H1 (cell line): ENCODE results near the gene TP63. TPM values are rescaled to one million over a fixed set of nuclear protein-coding genes. Genes with fewer than 3 reads are reported as not detected.

Experiments
- CTCF ChIA-PET: fragments of 300-600 bp; sonication (Branson Sonifier 250); formaldehyde crosslinking; loops from one replicate; lab custom pipeline; 2021; ENCODE audit not compliant: partially characterized antibody; lab: Charles Lee
- POLR2A ChIA-PET: fragments of 300-600 bp; sonication (Branson Sonifier 250); formaldehyde crosslinking; loops from one replicate; lab custom pipeline; 2021; ENCODE audit warnings: inconsistent platforms; ENCODE audit not compliant: partially characterized antibody; lab: Charles Lee
- DNase-seq, 2 experiments: peaks; one replicate each; pipeline versions ENCODE4 v3.0.0 to v3.0.0-alpha.2; 2010 to 2022; ENCODE audit warnings: low spot score in 2 of 2, low read depth in 1 of 2, mixed read lengths in 1 of 2
- FAIRE-seq: peaks from 2 replicates; lab custom pipeline; 2011; peaks lifted over from hg19 to GRCh38; lab: Jason Lieb, UNC
- H2AFZ ChIP-seq: 2 replicates; pipeline ENCODE4 v1.8.1; 2012; ENCODE audit warnings: low read length, inconsistent platforms
- H2AK5ac ChIP-seq: 2 replicates; pipeline ENCODE4 v1.6.1; 2013; ENCODE audit warnings: low read depth, low read length
- H2BK120ac ChIP-seq: replicated peaks from 2 replicates; pipeline ENCODE3; 2013; ENCODE audit warnings: low read depth, low read length, inconsistent platforms
- H2BK12ac ChIP-seq: 2 replicates; pipeline ENCODE4 v1.6.1; 2013; ENCODE audit warnings: low read depth, low read length
- H2BK15ac ChIP-seq: 2 replicates; pipeline ENCODE4 v1.6.1; 2013; ENCODE audit warnings: low read length
- H2BK20ac ChIP-seq: 2 replicates; pipeline ENCODE4 v1.6.1; 2013; ENCODE audit warnings: low read length
- H2BK5ac ChIP-seq: 2 replicates; pipeline ENCODE4 v1.6.1; 2013; ENCODE audit warnings: low read depth, low read length
- H3K14ac ChIP-seq: 2 replicates; pipeline ENCODE4 v1.6.1; 2013; ENCODE audit warnings: inconsistent platforms; ENCODE audit not compliant: insufficient read length
- H3K18ac ChIP-seq: 2 replicates; pipeline ENCODE4 v1.6.1; 2013; ENCODE audit warnings: low read length; ENCODE audit errors: extremely low read depth
- H3K23ac ChIP-seq: 2 replicates; pipeline ENCODE4 v1.6.1; 2013; ENCODE audit warnings: inconsistent platforms; ENCODE audit not compliant: insufficient read length
- H3K23me2 ChIP-seq: 2 replicates; pipeline ENCODE4 v1.6.1; 2013; ENCODE audit warnings: low read depth, low read length
- H3K27ac ChIP-seq: 2 replicates; pipeline ENCODE4 v1.6.1; 2011; ENCODE audit warnings: low read depth, low read length, inconsistent platforms
- H3K27me3 ChIP-seq, 4 experiments: replicated peaks in 1 of 4; 1 replicate in 1 of 4; 2 replicates in 3 of 4; pipeline versions ENCODE4 v1.6.1 to v1.8.1; 2011 to 2013; ENCODE audit warnings: low read length in 3 of 4, mild to moderate bottlenecking in 3 of 4, inconsistent platforms in 2 of 4, mixed read lengths in 2 of 4, moderate library complexity in 1 of 4; ENCODE audit not compliant: control insufficient read depth in 3 of 4, insufficient read depth in 3 of 4; ENCODE audit errors: extremely low read depth in 1 of 4
- H3K36me3 ChIP-seq, 4 experiments: 2 replicates each; pipeline versions ENCODE4 v1.6.1 to v1.8.1; 2011 to 2013; ENCODE audit warnings: mild to moderate bottlenecking in 4 of 4, low read length in 3 of 4, moderate library complexity in 2 of 4, control low read depth in 1 of 4, inconsistent platforms in 1 of 4; ENCODE audit not compliant: insufficient read depth in 4 of 4, control insufficient read depth in 2 of 4
- H3K4ac ChIP-seq: replicated peaks from 2 replicates; pipeline ENCODE3; 2013; ENCODE audit warnings: low read length, low read depth, mixed read lengths, inconsistent platforms; ENCODE audit not compliant: insufficient read length
- H3K4me1 ChIP-seq, 4 experiments: replicated peaks in 1 of 4; 1 replicate in 1 of 4; 2 replicates in 3 of 4; pipeline versions ENCODE4 v1.6.1 to v1.8.1; 2011 to 2013; ENCODE audit warnings: low read length in 3 of 4, inconsistent platforms in 2 of 4, mixed read lengths in 1 of 4; ENCODE audit not compliant: insufficient read depth in 4 of 4, control insufficient read depth in 3 of 4
- H3K4me2 ChIP-seq, 2 experiments: 2 replicates each; pipeline versions ENCODE4 v1.6.1 to v1.8.1; 2011 to 2013; ENCODE audit warnings: low read depth in 2 of 2, low read length in 2 of 2, control low read depth in 1 of 2, inconsistent platforms in 1 of 2, mild to moderate bottlenecking in 1 of 2; ENCODE audit not compliant: insufficient read depth in 1 of 2
- H3K4me3 ChIP-seq, 4 experiments: fragments of 200-600, 300-600 bp in 1 of 4; sonication (generic), shearing (Covaris generic), sonication (Bioruptor Twin) in 1 of 4; 2 replicates each; pipeline versions ENCODE4 v1.5.1 to v1.8.1; 2011 to 2016; ENCODE audit warnings: low read length in 4 of 4, low read depth in 3 of 4, control low read depth in 2 of 4, inconsistent platforms in 2 of 4, mild to moderate bottlenecking in 2 of 4, mixed read lengths in 1 of 4, moderate library complexity in 1 of 4; ENCODE audit not compliant: insufficient read depth in 2 of 4; ENCODE audit errors: extremely low read depth in 1 of 4
- H3K56ac ChIP-seq: replicated peaks from 2 replicates; pipeline ENCODE3; 2013; ENCODE audit warnings: low read depth, mild to moderate bottlenecking, mixed read lengths, low read length, inconsistent platforms; ENCODE audit not compliant: insufficient read length
- H3K79me1 ChIP-seq: 2 replicates; pipeline ENCODE4 v1.6.1; 2013; ENCODE audit warnings: low read depth, low read length, control low read depth
- H3K79me2 ChIP-seq, 2 experiments: 2 replicates each; pipeline versions ENCODE4 v1.6.1 to v1.8.1; 2012 to 2013; ENCODE audit warnings: low read length in 2 of 2, mild to moderate bottlenecking in 2 of 2, inconsistent platforms in 1 of 2; ENCODE audit not compliant: insufficient read depth in 2 of 2, control insufficient read depth in 1 of 2
- H3K9ac ChIP-seq, 4 experiments: replicated peaks in 1 of 4; 1 replicate in 1 of 4; 2 replicates in 3 of 4; pipeline versions ENCODE4 v1.6.1 to v1.8.1; 2011 to 2013; ENCODE audit warnings: low read depth in 3 of 4, low read length in 3 of 4, control low read depth in 2 of 4, mild to moderate bottlenecking in 2 of 4, moderate library complexity in 2 of 4, inconsistent platforms in 1 of 4; ENCODE audit errors: extremely low read depth in 1 of 4
- H3K9me3 ChIP-seq, 2 experiments: 2 replicates each; pipeline versions ENCODE4 v1.6.1 to v1.8.1; 2012 to 2013; ENCODE audit warnings: mild to moderate bottlenecking in 2 of 2, moderate library complexity in 2 of 2, control low read depth in 1 of 2, inconsistent platforms in 1 of 2, low read depth in 1 of 2, low read length in 1 of 2, mixed read lengths in 1 of 2; ENCODE audit not compliant: insufficient read depth in 2 of 2
- H4K20me1 ChIP-seq, 2 experiments: replicated peaks in 1 of 2; 2 replicates each; pipeline versions ENCODE3 to v1.8.1; 2011 to 2013; ENCODE audit warnings: inconsistent platforms in 2 of 2, low read length in 2 of 2, mild to moderate bottlenecking in 1 of 2; ENCODE audit not compliant: insufficient read depth in 2 of 2, control insufficient read depth in 1 of 2
- H4K5ac ChIP-seq: 2 replicates; pipeline ENCODE4 v1.6.1; 2013; ENCODE audit warnings: low read length, low read depth, mixed read lengths, inconsistent platforms; ENCODE audit not compliant: insufficient read length
- H4K8ac ChIP-seq: 2 replicates; pipeline ENCODE4 v1.8.0; 2013; ENCODE audit warnings: mild to moderate bottlenecking, moderate library complexity, low read length, inconsistent platforms; ENCODE audit not compliant: insufficient read depth; ENCODE audit errors: extremely low read depth
- H4K91ac ChIP-seq: replicated peaks from 2 replicates; pipeline ENCODE3; 2013; ENCODE audit warnings: low read length, mixed read lengths, inconsistent platforms; ENCODE audit not compliant: insufficient read length
- CBX5 ChIP-seq: fragments of 300-800, 300-1000 bp; sonication (generic); IDR thresholded peaks from 2 replicates; pipeline ENCODE4 v1.7.1; 2016; ENCODE audit warnings: antibody characterized with exemption, low read length, low read depth
- EGR1 ChIP-seq: IDR thresholded peaks from 2 replicates; pipeline ENCODE4 v1.6.1; 2011; ENCODE audit warnings: low read depth, low read length, borderline replicate concordance
- SIN3A ChIP-seq, 2 experiments: IDR thresholded peaks in 1 of 2; conservative IDR thresholded peaks in 1 of 2; 2 replicates each; pipeline ENCODE4 v1.6.1; 2011 to 2012; ENCODE audit warnings: low read length in 2 of 2, improper control_type of control experiment in 1 of 2, low read depth in 1 of 2, mild to moderate bottlenecking in 1 of 2
- SRF ChIP-seq: IDR thresholded peaks from 2 replicates; pipeline ENCODE4 v1.6.1; 2011; ENCODE audit warnings: mild to moderate bottlenecking, low read depth, low read length, moderate library complexity
- SUZ12 ChIP-seq: fragments of 200-600 bp; sonication (generic); IDR thresholded peaks from 2 replicates; pipeline ENCODE4 v1.6.1; 2012; ENCODE audit warnings: mild to moderate bottlenecking, inconsistent platforms, low read length, moderate library complexity, mixed read lengths
- TCF12 ChIP-seq: IDR thresholded peaks from 2 replicates; pipeline ENCODE4 v1.6.1; 2011; ENCODE audit warnings: low read depth, mild to moderate bottlenecking, low read length
- WGBS, 2 experiments: shearing (Covaris generic) in 1 of 2; methylation state at CpG; one replicate each; pipeline versions ENCODE4 v1.1.6 to v1.1.7; 2013 to 2015; ENCODE audit warnings: low lambda C conversion rate in 2 of 2, mixed read lengths in 2 of 2, inconsistent platforms in 1 of 2, low coverage in 1 of 2, missing lambda C conversion rate in 1 of 2; ENCODE audit not compliant: insufficient replicate concordance in 2 of 2, insufficient coverage in 1 of 2, insufficient read length in 1 of 2; ENCODE audit errors: extremely low coverage in 1 of 2, missing lambda C conversion rate in 1 of 2; 5-methylcytosine and 5-hydroxymethylcytosine counted together
- polyA plus RNA-seq, 7 experiments: library from polyadenylated mRNA; depleted of rRNA in 3 of 7; stranded (reverse) in 5 of 7; unstranded in 2 of 7; fragments of >200 nt in 5 of 7; fragments of 200-250 nt in 2 of 7; gene quantifications; 1 replicate in 5 of 7; 2 replicates in 1 of 7; 4 replicates in 1 of 7; pipeline versions ENCODE4 v1.2.1 to v1.2.3, GENCODE V29; 2011 to 2013; ENCODE audit warnings: missing spikeins in 2 of 7, mixed read lengths in 2 of 7
- total RNA-seq: library from RNA; stranded (reverse); fragmentation: NEBNext Ultra II Directional; extraction: Animal tissue kit (Norgen Biotek cat#: 25700); gene quantifications from 2 replicates; pipeline ENCODE4 v1.2.1, GENCODE V29; 2021
- TF ChIP-seq, protein P1 (sequence below): IDR thresholded peaks from 2 replicates; pipeline ENCODE4 v1.6.1; 2012; ENCODE audit warnings: low read length, inconsistent platforms
- TF ChIP-seq, protein P2 (sequence below): IDR thresholded peaks from 2 replicates; pipeline ENCODE4 v1.6.1; 2011; ENCODE audit warnings: low read depth, mild to moderate bottlenecking, low read length; ENCODE audit not compliant: insufficient read depth

The TP63 gene
- total and polyA plus RNA-seq, 2 of the 8 experiments (the other 6 are each of a cell fraction or from before 2014, with no cell fraction given), result not detected

DNA sequence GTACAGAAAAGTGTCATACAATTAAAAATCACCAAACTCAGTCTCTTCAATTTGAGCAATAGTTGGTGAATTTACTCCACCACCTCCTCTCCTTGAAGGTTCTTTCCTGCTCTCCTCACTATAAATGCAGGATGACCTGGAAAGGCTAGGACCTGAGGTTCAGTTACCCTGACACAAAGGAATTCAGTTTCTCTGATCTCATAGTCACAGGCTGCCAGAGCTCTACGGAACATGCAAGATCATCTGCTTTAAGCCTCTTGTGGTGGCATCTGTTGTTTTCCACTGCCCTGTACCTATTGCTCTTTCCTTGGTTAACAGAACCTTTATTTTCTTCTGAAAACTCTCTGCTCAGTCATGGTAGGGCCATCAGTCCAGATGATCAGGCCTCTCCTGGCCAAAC lies 4.9 kb upstream of the TP63 start:
- CTCF ChIA-PET, result interaction anchor here (1.4 to 2.3 kb wide), 2 partner anchors 11 to 353 kb away, joined by 4 to 7 read pairs; no protein-coding TSS in a partner anchor
- no peak overlapping the region for H2BK20ac ChIP-seq
- no peak overlapping the region for H4K91ac ChIP-seq
- H2AK5ac ChIP-seq, result no peak overlapping the region
- H3K4ac ChIP-seq, result no peak overlapping the region
- H3K9ac ChIP-seq, result no peak overlapping the region
- POLR2A ChIA-PET, result no interaction called here
- H3K27me3 ChIP-seq, result no peaks in the 10 kb centered on the region
- H3K9me3 ChIP-seq, result no peaks in the 10 kb centered on the region
- no peak overlapping the region for H3K56ac ChIP-seq
- no peak overlapping the region for H3K4me2 ChIP-seq
- no peak overlapping the region for H2BK120ac ChIP-seq
- H3K23me2 ChIP-seq, result no peaks in the 10 kb centered on the region
- H2BK5ac ChIP-seq, result no peak overlapping the region
- H2AFZ ChIP-seq, result peak overlapping the region; percentile 80; the same call in 1 of the 2 replicates
- WGBS, 2 experiments, result 88% methylated on average over 1 of the region's 1 CpG; no CpG with 5 or more reads in 1 of the 2 experiments
- H3K4me1 ChIP-seq, result no peaks in the 10 kb centered on the region
- H4K8ac ChIP-seq, result no peak overlapping the region
- H3K27ac ChIP-seq, result no peak overlapping the region
- no peak overlapping the region for H3K18ac ChIP-seq
- H4K5ac ChIP-seq, result no peak overlapping the region
- no peak overlapping the region for H2BK15ac ChIP-seq
- H3K79me1 ChIP-seq, result no peaks in the 10 kb centered on the region
- TF ChIP-seq CBX5, result no peak
- no peak for TF ChIP-seq EGR1
- TF ChIP-seq SUZ12, result no peak
- no peak for TF ChIP-seq TCF12
- TF ChIP-seq, protein P1, sequence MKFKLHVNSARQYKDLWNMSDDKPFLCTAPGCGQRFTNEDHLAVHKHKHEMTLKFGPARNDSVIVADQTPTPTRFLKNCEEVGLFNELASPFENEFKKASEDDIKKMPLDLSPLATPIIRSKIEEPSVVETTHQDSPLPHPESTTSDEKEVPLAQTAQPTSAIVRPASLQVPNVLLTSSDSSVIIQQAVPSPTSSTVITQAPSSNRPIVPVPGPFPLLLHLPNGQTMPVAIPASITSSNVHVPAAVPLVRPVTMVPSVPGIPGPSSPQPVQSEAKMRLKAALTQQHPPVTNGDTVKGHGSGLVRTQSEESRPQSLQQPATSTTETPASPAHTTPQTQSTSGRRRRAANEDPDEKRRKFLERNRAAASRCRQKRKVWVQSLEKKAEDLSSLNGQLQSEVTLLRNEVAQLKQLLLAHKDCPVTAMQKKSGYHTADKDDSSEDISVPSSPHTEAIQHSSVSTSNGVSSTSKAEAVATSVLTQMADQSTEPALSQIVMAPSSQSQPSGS, result no peak
- TF ChIP-seq SIN3A (conservative IDR thresholded peaks at IDR 0.05 in 1 of 2, IDR thresholded peaks at IDR 0.05 in 1 of 2; ENCODE audit: low read depth in 1 of 2, low read length in 2 of 2), result no peak
- TF ChIP-seq SRF, result no peak
- TF ChIP-seq, protein P2, sequence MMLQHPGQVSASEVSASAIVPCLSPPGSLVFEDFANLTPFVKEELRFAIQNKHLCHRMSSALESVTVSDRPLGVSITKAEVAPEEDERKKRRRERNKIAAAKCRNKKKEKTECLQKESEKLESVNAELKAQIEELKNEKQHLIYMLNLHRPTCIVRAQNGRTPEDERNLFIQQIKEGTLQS, result no peak
- no peak overlapping the region for H2BK12ac ChIP-seq
- no peak overlapping the region for H3K4me3 ChIP-seq
- H3K79me2 ChIP-seq, result no peaks in the 10 kb centered on the region
- no peak overlapping the region for H3K23ac ChIP-seq
- no peak for FAIRE-seq
- no peaks in the 10 kb centered on the region for H4K20me1 ChIP-seq
- DNase-seq, result no peak
- no peaks in the 10 kb centered on the region for H3K36me3 ChIP-seq
- H3K14ac ChIP-seq, result no peak overlapping the region
